ENCODE measurements around the gene TMEM186. TPM values are rescaled to one million over a fixed set of nuclear protein-coding genes. Genes with fewer than 3 reads are reported as not detected.
"Not testable (repeated sequence)": the region's sequence is repeated elsewhere in the genome, so short reads cannot be mapped to it uniquely, and the experiment has no call there.

TMEM186 gene
- total RNA-seq = 3.8 and 5.9 TPM in 2 replicates
- polyA plus RNA-seq (2012) = 12.2 TPM

GRCh38 chr16:8797364-8798173, at the start of gene TMEM186, which contains the start of gene PMM2:
Gene TMEM186, minus strand, starts transcription at chr16:8797639. Its CDS starts 25 bp downstream, at chr16:8797614.
Gene PMM2, plus strand, starts transcription at chr16:8797839. Its CDS starts 44 bp downstream, at chr16:8797883.
- peak; percentile 97 for DNase-seq (ENCODE audit: low read depth)

GRCh38 chr16:8847145-8847544, 49.7 kb upstream of the TMEM186 start:
- no peak for DNase-seq (ENCODE audit: low read depth)

- no peak for DNase-seq (ENCODE audit: low read depth)
Observed at GRCh38 chr16:8846401-8846932, 49.0 kb upstream of the TMEM186 start.

GRCh38 chr16:8845699-8846298, 48.4 kb upstream of the TMEM186 start:
- DNase-seq (ENCODE audit: low read depth) = no peak

GRCh38 chr16:8843296-8843695, 45.9 kb upstream of the TMEM186 start:
- DNase-seq (ENCODE audit: low read depth) = not testable (repeated sequence)

- not testable (repeated sequence) for DNase-seq (ENCODE audit: low read depth)
Observed at GRCh38 chr16:8842016-8842415, 44.6 kb upstream of the TMEM186 start.

GRCh38 chr16:8837594-8837993, 40.2 kb upstream of the TMEM186 start:
- DNase-seq (ENCODE audit: low read depth) = not testable (repeated sequence)

- DNase-seq (ENCODE audit: low read depth) = not testable (repeated sequence)
Observed at GRCh38 chr16:8836797-8837196, 39.4 kb upstream of the TMEM186 start.

GRCh38 chr16:8832717-8833105, 35.3 kb upstream of the TMEM186 start:
- peak; percentile 73 for DNase-seq (ENCODE audit: low read depth)

- DNase-seq (ENCODE audit: low read depth) = no peak
Observed at GRCh38 chr16:8831871-8832716, 34.7 kb upstream of the TMEM186 start.

GRCh38 chr16:8831450-8831849, 34.0 kb upstream of the TMEM186 start:
- no peak for DNase-seq (ENCODE audit: low read depth)

- no peak for DNase-seq (ENCODE audit: low read depth)
Observed at GRCh38 chr16:8828541-8829165, 31.2 kb upstream of the TMEM186 start.

GRCh38 chr16:8826278-8826879, 28.9 kb upstream of the TMEM186 start:
- no peak for DNase-seq (ENCODE audit: low read depth)

GRCh38 chr16:8822403-8822802, 25.0 kb upstream of the TMEM186 start:
- DNase-seq (ENCODE audit: low read depth) = peak; percentile 9

GRCh38 chr16:8819411-8820034, 22.1 kb upstream of the TMEM186 start:
- no peak for DNase-seq (ENCODE audit: low read depth)

GRCh38 chr16:8818504-8819270, 21.2 kb upstream of the TMEM186 start:
- DNase-seq (ENCODE audit: low read depth) = no peak

- DNase-seq (ENCODE audit: low read depth) = no peak
Observed at GRCh38 chr16:8816967-8817655, 19.7 kb upstream of the TMEM186 start.

GRCh38 chr16:8814095-8814806, 16.8 kb upstream of the TMEM186 start:
- no peak for DNase-seq (ENCODE audit: low read depth)
